ENCODE measurements around the gene ERF. TPM values are rescaled to one million over a fixed set of nuclear protein-coding genes. Genes with fewer than 3 reads are reported as not detected.
A peak's percentile ranks its signal among the peaks of the same experiment; 100 is the strongest.

The ERF gene
- total RNA-seq, 1 experiment from 2014 or later: 96.1 TPM

GRCh38 chr19:42217520-42218437, 37.1 kb downstream of the ERF start, which contains the start of gene DEDD2:
DEDD2 (minus strand) TSS chr19:42217677; CDS start chr19:42217007, 670 bp downstream.
- ChIA-PET RAD21 (ENCODE audit: low non-redundant PET in 1 of 2, low total read pairs in 2 of 2, uncharacterized antibody in 2 of 2, unreplicated experiment in 2 of 2) (no interaction called here), POLR2A (interaction anchor here (0.9 to 1.0 kb wide), 2 partner anchors 10 to 25 kb away, joined by 4 to 5 read pairs; partner anchors contain the start of gene GSK3A), CTCF (interaction anchor here (0.5 to 1.2 kb wide), 4 partner anchors 25 to 62 kb away, joined by 3 to 4 read pairs (median 4); no protein-coding TSS in a partner anchor)
- ATAC-seq (peak; percentile 79), DNase-seq (ENCODE audit: low read depth, low spot score) (peak; percentile 96)
- H3K4me2 ChIP-seq (ENCODE audit: low read length): peak within 1 kb of the TSS; percentile 90
- H3K79me2 ChIP-seq (ENCODE audit: insufficient read depth, low read length): peaks cover 75% of the 10 kb centered on the region
- H3K27me3 ChIP-seq (ENCODE audit: insufficient read depth, low read length): no peaks in the 10 kb centered on the region
- peak within 1 kb of the TSS; percentile 42 for H2AFZ ChIP-seq (ENCODE audit: low read depth, low read length, poor library complexity, severe bottlenecking)
- peak within 1 kb of the TSS; percentile 91 for H3K27ac ChIP-seq (ENCODE audit: low read depth, low read length)
- no peaks in the 10 kb centered on the region for H3K9me3 ChIP-seq (ENCODE audit: control insufficient read depth in 1 of 2, insufficient read depth in 1 of 2, low read depth in 1 of 2, low read length in 2 of 2)
- intact Hi-C loops (cut with micrococcal nuclease): no loop called here
- H3K36me3 ChIP-seq (ENCODE audit: control insufficient read depth in 1 of 2, insufficient read depth in 2 of 2, low read length in 2 of 2): peaks cover 21 to 27% of the 10 kb centered on the region in 2 experiments
- peaks cover 17 to 38% of the 10 kb centered on the region in 2 experiments for H3K4me1 ChIP-seq (ENCODE audit: control insufficient read depth in 1 of 2, insufficient read depth in 2 of 2, low read length in 2 of 2)
- H4K20me1 ChIP-seq (ENCODE audit: insufficient read depth): no peaks in the 10 kb centered on the region
- BruUV-seq (replicated peaks): no TSS peak
- TF ChIP-seq JUND (IDR thresholded peaks at IDR 0.05) (no peak), RAD21 (IDR thresholded peaks at IDR 0.05; ENCODE audit: low read depth) (no peak), POLR2A (IDR thresholded peaks at IDR 0.05; ENCODE audit: borderline replicate concordance, extremely low read depth, insufficient read depth, insufficient read length) (peak; percentile 80), ZNF274 (IDR thresholded peaks at IDR 0.05; ENCODE audit: low read depth, low read length) (no peak), ZFX (IDR thresholded peaks at IDR 0.05) (peak; percentile 32; the same call in 1 of the 2 replicates), YY1 (IDR thresholded peaks at IDR 0.05; ENCODE audit: extremely low read depth, insufficient replicate concordance, low read depth, low read length) (peak; percentile 3), ELF1 (IDR thresholded peaks at IDR 0.05; ENCODE audit: borderline replicate concordance, low read depth) (no peak), POLR2AphosphoS5 (IDR thresholded peaks at IDR 0.05; ENCODE audit: low read depth, low read length) (peak; percentile 98), ZBTB33 (IDR thresholded peaks at IDR 0.05; ENCODE audit: extremely low read depth, insufficient replicate concordance, low read length) (peak; percentile 4), FOSL1 (IDR thresholded peaks at IDR 0.05; ENCODE audit: low read depth) (no peak), EZH2phosphoT487 (IDR thresholded peaks at IDR 0.05; ENCODE audit: borderline replicate concordance) (no peak), SP1 (IDR thresholded peaks at IDR 0.05; ENCODE audit: low read depth) (peak; percentile 45)
- TF ChIP-seq, protein P1, sequence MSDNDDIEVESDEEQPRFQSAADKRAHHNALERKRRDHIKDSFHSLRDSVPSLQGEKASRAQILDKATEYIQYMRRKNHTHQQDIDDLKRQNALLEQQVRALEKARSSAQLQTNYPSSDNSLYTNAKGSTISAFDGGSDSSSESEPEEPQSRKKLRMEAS (IDR thresholded peaks at IDR 0.05): peak; percentile 57
- TF ChIP-seq, protein P2, sequence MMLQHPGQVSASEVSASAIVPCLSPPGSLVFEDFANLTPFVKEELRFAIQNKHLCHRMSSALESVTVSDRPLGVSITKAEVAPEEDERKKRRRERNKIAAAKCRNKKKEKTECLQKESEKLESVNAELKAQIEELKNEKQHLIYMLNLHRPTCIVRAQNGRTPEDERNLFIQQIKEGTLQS (IDR thresholded peaks at IDR 0.05): no peak
- H3K4me3 ChIP-seq (replicated peaks in 1 of 2; ENCODE audit: low read depth in 1 of 2, low read length in 2 of 2): peak within 1 kb of the TSS; percentile 89 to 99
- no peaks in the 10 kb centered on the region for H3K9me2 ChIP-seq (ENCODE audit: insufficient read depth)
- peak within 1 kb of the TSS; percentile 90 for H3K9ac ChIP-seq (ENCODE audit: low read length)
